NCI-H345 (cell line): ENCODE data around the gene BFSP1.

Experiments used
- DNase-seq: peaks from one replicate; lab custom pipeline; 2025; lab: John Stamatoyannopoulos, UW

BFSP1 gene

DNA sequence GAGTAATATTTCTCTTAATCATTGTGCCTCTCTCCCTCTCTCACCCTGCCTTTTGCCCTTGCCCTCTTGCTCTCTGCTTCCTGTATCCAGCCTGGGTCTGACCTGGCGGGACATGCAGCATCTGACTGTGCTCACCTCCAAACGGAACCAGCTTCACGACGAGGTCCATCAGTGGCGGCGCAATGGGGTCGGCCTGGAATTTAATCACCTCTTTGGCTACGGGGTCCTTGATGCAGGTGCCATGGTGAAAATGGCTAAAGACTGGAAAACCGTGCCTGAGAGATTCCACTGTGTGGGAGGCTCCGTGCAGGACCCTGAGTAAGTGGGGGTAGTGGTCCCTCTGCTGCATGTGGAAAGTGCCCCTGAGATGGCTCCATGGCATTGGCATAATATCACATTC, 65.9 kb downstream of the BFSP1 start:
- DNase-seq: no peak

- DNase-seq: no peak
Measured at GRCh38 chr20:17463711-17464110, 67.5 kb downstream of the BFSP1 start.

- DNase-seq: no peak
Measured at GRCh38 chr20:17461941-17462340, 69.2 kb downstream of the BFSP1 start.

GRCh38 chr20:17460119-17460518, 71.1 kb downstream of the BFSP1 start:
- DNase-seq: no peak

GRCh38 chr20:17457588-17458190, 73.5 kb downstream of the BFSP1 start:
- no peak for DNase-seq

DNA sequence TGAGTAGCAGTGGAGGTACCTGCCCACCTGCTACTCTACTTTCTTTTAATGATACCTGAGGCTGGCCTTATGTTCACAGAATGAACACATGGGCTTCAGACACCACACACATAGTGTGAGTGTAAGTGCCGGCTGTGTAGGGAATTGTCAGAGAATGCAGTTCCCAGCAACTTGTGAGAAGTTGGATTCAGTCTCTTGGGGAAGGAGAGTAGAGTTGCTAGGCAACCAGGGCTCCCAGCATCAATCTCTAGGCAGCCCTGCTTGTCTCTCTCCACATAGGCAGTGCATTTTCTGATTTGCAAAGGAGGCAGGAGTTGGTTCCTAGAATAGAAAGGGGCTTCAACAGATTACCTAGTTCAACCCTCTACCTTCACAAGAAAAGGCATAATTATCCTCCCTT, 74.1 kb downstream of the BFSP1 start:
- no peak for DNase-seq

GRCh38 chr20:17456279-17456678, 74.9 kb downstream of the BFSP1 start:
- DNase-seq: no peak

DNA sequence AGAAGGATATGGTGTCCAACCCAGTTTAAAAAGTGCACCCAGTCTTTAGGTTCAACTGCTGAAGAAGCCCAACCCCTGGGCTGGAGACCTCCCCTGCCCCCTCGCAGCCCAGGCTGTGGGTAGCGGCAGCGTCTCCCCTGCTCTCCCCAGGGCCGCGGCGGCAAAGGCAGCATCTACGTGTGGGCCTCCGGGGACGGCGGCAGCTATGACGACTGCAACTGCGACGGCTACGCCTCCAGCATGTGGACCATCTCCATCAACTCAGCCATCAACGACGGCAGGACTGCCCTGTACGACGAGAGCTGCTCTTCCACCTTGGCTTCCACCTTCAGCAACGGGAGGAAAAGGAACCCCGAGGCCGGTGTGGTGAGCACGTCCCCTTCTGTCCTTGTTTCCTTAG, 77.6 kb downstream of the BFSP1 start:
- DNase-seq: no peak

DNA sequence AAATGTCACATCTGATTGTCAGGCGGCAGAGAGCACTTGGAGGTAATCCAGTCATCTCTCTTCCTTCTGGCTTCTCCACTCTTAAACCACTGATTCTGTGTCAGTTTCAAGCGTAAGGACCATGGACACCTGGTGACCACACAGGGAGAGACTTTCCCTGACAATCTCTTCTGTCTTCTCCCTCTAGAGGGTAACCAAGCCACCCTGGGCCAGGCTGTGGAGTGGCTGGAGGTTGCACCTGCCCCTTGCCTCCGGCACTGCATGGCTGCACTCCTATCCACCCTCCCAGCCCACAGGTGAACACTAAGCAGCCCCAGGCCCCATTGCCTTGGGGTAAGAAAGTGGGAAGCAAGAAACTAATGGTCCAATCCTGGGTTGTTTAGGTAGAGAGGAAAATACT, 78.7 kb downstream of the BFSP1 start:
- no peak for DNase-seq

DNA sequence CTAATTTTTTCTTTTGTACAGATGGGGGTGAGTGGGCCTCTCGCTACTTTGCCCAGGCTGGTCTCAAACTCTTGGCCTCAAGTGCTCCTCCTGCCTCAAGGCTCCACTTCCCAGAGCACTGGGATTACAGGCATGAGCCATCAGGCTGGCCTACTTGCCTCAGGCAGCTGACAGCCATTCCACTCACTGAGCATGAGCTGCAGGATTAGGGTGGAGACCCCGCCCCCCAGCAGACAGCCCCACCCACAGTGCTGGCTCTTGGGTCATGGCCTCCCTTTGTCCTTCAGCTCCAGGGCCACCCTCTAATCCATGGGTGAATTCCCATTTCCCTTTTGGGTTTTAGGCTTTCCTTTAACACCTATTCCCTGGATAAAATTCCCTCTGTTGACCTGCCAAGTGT, 82.1 kb downstream of the BFSP1 start:
- no peak for DNase-seq

- DNase-seq: no peak
Measured at GRCh38 chr20:17448071-17448470, 83.1 kb downstream of the BFSP1 start.

DNA sequence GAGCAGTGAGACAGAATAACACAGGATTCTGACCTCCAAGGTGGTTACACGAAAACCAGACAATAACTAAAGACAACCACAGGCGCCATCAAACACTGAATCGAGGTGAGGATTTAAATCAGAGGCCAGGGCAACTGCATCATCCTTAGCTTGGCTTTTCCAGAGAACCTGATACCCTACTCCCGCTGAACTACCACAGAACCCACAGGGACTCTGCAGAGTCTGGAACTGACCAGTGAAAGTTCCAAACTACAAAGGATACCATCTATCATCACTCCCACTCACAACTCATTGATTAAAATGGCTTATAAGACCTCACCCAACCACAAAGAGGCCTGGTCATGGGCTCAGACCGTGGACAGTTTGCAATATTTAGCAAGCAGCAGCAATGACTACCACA, 85.0 kb downstream of the BFSP1 start:
- DNase-seq: no peak

DNA sequence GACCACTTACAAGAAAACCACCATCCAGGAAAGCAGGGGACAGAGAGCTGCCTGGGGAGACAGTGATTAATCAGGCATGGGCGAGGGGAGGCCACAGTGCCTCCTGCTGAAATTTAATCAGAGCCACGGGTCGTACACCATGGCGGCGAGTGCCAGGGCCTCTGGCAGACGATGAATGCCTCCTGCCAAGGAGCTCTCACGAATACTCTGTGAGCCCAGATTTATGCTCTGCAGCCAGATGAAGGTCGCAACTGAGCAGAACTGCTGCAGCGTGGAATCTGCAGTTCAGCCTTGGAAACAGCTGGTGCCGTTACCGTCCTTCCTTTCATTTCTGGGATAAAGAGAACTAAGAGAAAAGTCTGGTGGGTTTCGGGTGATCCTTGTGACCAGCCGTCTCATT, 85.6 kb downstream of the BFSP1 start:
- no peak for DNase-seq

DNA sequence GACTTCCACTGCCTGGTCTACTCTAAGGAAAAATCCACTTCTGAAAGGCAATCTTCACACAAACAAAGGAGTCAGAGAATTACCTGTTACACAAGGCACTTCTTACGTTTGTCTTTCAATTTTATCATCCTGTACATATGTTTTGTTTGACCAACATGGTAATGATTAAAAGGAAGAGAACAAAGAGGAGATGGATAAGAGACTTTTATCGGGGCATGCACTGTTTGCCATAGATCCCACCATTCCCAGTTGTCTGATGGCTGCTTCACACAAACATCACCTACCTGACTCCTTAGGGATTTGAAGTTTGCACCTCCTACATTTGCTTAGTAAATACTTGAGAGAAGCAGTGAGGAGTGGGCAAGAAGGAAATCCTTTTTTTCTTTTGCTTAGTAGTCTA, 87.1 kb downstream of the BFSP1 start:
- DNase-seq: no peak
